ENCODE measurements around the gene IQCH.

The IQCH gene

GRCh38 chr15:67372986-67373675 is 118.5 kb downstream of the IQCH start:
- no peak for DNase-seq (ENCODE audit: low read depth, low spot score)
- H3K4me3 ChIP-seq (ENCODE audit: low read length) = no peak overlapping the region
- WGBS (ENCODE audit: insufficient coverage, insufficient read length) = no CpG with 5 or more reads among the region's 6 CpGs
- no peaks in the 10 kb centered on the region for H3K9me3 ChIP-seq (ENCODE audit: control insufficient read depth, insufficient read depth, low read length)
- H3K4me1 ChIP-seq (ENCODE audit: control insufficient read depth, insufficient read depth, low read length) = no peaks in the 10 kb centered on the region
- H3K36me3 ChIP-seq (ENCODE audit: control insufficient read depth, insufficient read depth, low read length) = no peaks in the 10 kb centered on the region
- no peak overlapping the region for H3K27ac ChIP-seq (ENCODE audit: low read length)
- no peaks in the 10 kb centered on the region for H3K27me3 ChIP-seq (ENCODE audit: control insufficient read depth, insufficient read depth, low read length)

GRCh38 chr15:67373971-67374370 is 119.4 kb downstream of the IQCH start:
- Histone ChIP-seq H3K27me3 (ENCODE audit: control insufficient read depth, insufficient read depth, low read length) (no peaks in the 10 kb centered on the region), H3K36me3 (ENCODE audit: control insufficient read depth, insufficient read depth, low read length) (no peaks in the 10 kb centered on the region), H3K4me3 (ENCODE audit: low read length) (no peak overlapping the region), H3K9me3 (ENCODE audit: control insufficient read depth, insufficient read depth, low read length) (no peaks in the 10 kb centered on the region), H3K27ac (ENCODE audit: low read length) (no peak overlapping the region), H3K4me1 (ENCODE audit: control insufficient read depth, insufficient read depth, low read length) (no peaks in the 10 kb centered on the region)
- no peak for DNase-seq (ENCODE audit: low read depth, low spot score)

GRCh38 chr15:67379530-67379929 is 124.9 kb downstream of the IQCH start:
- Histone ChIP-seq H3K36me3 (ENCODE audit: control insufficient read depth, insufficient read depth, low read length) (no peaks in the 10 kb centered on the region), H3K4me3 (ENCODE audit: low read length) (no peak overlapping the region), H3K27me3 (ENCODE audit: control insufficient read depth, insufficient read depth, low read length) (no peaks in the 10 kb centered on the region), H3K4me1 (ENCODE audit: control insufficient read depth, insufficient read depth, low read length) (no peaks in the 10 kb centered on the region), H3K27ac (ENCODE audit: low read length) (no peak overlapping the region), H3K9me3 (ENCODE audit: control insufficient read depth, insufficient read depth, low read length) (no peaks in the 10 kb centered on the region)
- no peak for DNase-seq (ENCODE audit: low read depth, low spot score)
- no CpG with 5 or more reads among the region's 3 CpGs for WGBS (ENCODE audit: insufficient coverage, insufficient read length)

GRCh38 chr15:67380921-67381320 is 126.3 kb downstream of the IQCH start:
- Histone ChIP-seq H3K9me3 (ENCODE audit: control insufficient read depth, insufficient read depth, low read length) (no peaks in the 10 kb centered on the region), H3K36me3 (ENCODE audit: control insufficient read depth, insufficient read depth, low read length) (no peaks in the 10 kb centered on the region), H3K27me3 (ENCODE audit: control insufficient read depth, insufficient read depth, low read length) (no peaks in the 10 kb centered on the region), H3K27ac (ENCODE audit: low read length) (no peak overlapping the region), H3K4me1 (ENCODE audit: control insufficient read depth, insufficient read depth, low read length) (no peaks in the 10 kb centered on the region), H3K4me3 (ENCODE audit: low read length) (no peak overlapping the region)
- no peak for DNase-seq (ENCODE audit: low read depth, low spot score)
- no CpG with 5 or more reads among the region's 1 CpG for WGBS (ENCODE audit: insufficient coverage, insufficient read length)

- WGBS (ENCODE audit: insufficient coverage, insufficient read length) = no CpG with 5 or more reads among the region's 8 CpGs
These were observed 126.9 kb downstream of the IQCH start for GRCh38 chr15:67381416-67382045.

GRCh38 chr15:67382723-67383122 is 128.1 kb downstream of the IQCH start:
- H3K27ac ChIP-seq (ENCODE audit: low read length) = no peak overlapping the region
- H3K9me3 ChIP-seq (ENCODE audit: control insufficient read depth, insufficient read depth, low read length) = no peaks in the 10 kb centered on the region
- no CpG with 5 or more reads among the region's 3 CpGs for WGBS (ENCODE audit: insufficient coverage, insufficient read length)
- H3K36me3 ChIP-seq (ENCODE audit: control insufficient read depth, insufficient read depth, low read length) = no peaks in the 10 kb centered on the region
- no peaks in the 10 kb centered on the region for H3K4me1 ChIP-seq (ENCODE audit: control insufficient read depth, insufficient read depth, low read length)
- H3K27me3 ChIP-seq (ENCODE audit: control insufficient read depth, insufficient read depth, low read length) = no peaks in the 10 kb centered on the region
- DNase-seq (ENCODE audit: low read depth, low spot score) = no peak
- H3K4me3 ChIP-seq (ENCODE audit: low read length) = no peak overlapping the region

More at GRCh38 chr15:67381416-67382045, 126.9 kb downstream of the IQCH start:
- H3K9me3 ChIP-seq (ENCODE audit: control insufficient read depth, insufficient read depth, low read length) = no peaks in the 10 kb centered on the region
- no peaks in the 10 kb centered on the region for H3K36me3 ChIP-seq (ENCODE audit: control insufficient read depth, insufficient read depth, low read length)
- no peak for DNase-seq (ENCODE audit: low read depth, low spot score)
- H3K4me3 ChIP-seq (ENCODE audit: low read length) = no peak overlapping the region
- no peaks in the 10 kb centered on the region for H3K4me1 ChIP-seq (ENCODE audit: control insufficient read depth, insufficient read depth, low read length)
- H3K27ac ChIP-seq (ENCODE audit: low read length) = no peak overlapping the region
- H3K27me3 ChIP-seq (ENCODE audit: control insufficient read depth, insufficient read depth, low read length) = no peaks in the 10 kb centered on the region

- Histone ChIP-seq H3K27me3 (ENCODE audit: control insufficient read depth, insufficient read depth, low read length) (no peaks in the 10 kb centered on the region), H3K27ac (ENCODE audit: low read length) (no peak overlapping the region), H3K36me3 (ENCODE audit: control insufficient read depth, insufficient read depth, low read length) (no peaks in the 10 kb centered on the region), H3K4me3 (ENCODE audit: low read length) (no peak overlapping the region), H3K9me3 (ENCODE audit: control insufficient read depth, insufficient read depth, low read length) (no peaks in the 10 kb centered on the region), H3K4me1 (ENCODE audit: control insufficient read depth, insufficient read depth, low read length) (no peaks in the 10 kb centered on the region)
- no peak for DNase-seq (ENCODE audit: low read depth, low spot score)
- no CpG with 5 or more reads among the region's 1 CpG for WGBS (ENCODE audit: insufficient coverage, insufficient read length)
These were observed 129.3 kb downstream of the IQCH start for GRCh38 chr15:67383899-67384298.

GRCh38 chr15:67384761-67385160 is 130.2 kb downstream of the IQCH start:
- no CpG with 5 or more reads among the region's 4 CpGs for WGBS (ENCODE audit: insufficient coverage, insufficient read length)
- H3K36me3 ChIP-seq (ENCODE audit: control insufficient read depth, insufficient read depth, low read length) = no peaks in the 10 kb centered on the region
- no peaks in the 10 kb centered on the region for H3K4me1 ChIP-seq (ENCODE audit: control insufficient read depth, insufficient read depth, low read length)
- H3K27me3 ChIP-seq (ENCODE audit: control insufficient read depth, insufficient read depth, low read length) = no peaks in the 10 kb centered on the region
- H3K9me3 ChIP-seq (ENCODE audit: control insufficient read depth, insufficient read depth, low read length) = no peaks in the 10 kb centered on the region
- no peak for DNase-seq (ENCODE audit: low read depth, low spot score)
- no peak overlapping the region for H3K4me3 ChIP-seq (ENCODE audit: low read length)
- no peak overlapping the region for H3K27ac ChIP-seq (ENCODE audit: low read length)

- Histone ChIP-seq H3K27me3 (ENCODE audit: control insufficient read depth, insufficient read depth, low read length) (no peaks in the 10 kb centered on the region), H3K9me3 (ENCODE audit: control insufficient read depth, insufficient read depth, low read length) (no peaks in the 10 kb centered on the region), H3K36me3 (ENCODE audit: control insufficient read depth, insufficient read depth, low read length) (no peaks in the 10 kb centered on the region), H3K4me3 (ENCODE audit: low read length) (no peak overlapping the region), H3K27ac (ENCODE audit: low read length) (no peak overlapping the region), H3K4me1 (ENCODE audit: control insufficient read depth, insufficient read depth, low read length) (no peaks in the 10 kb centered on the region)
- no CpG with 5 or more reads among the region's 1 CpG for WGBS (ENCODE audit: insufficient coverage, insufficient read length)
- DNase-seq (ENCODE audit: low read depth, low spot score) = no peak
These were observed 131.4 kb downstream of the IQCH start for GRCh38 chr15:67385971-67386370.

- no CpG with 5 or more reads among the region's 2 CpGs for WGBS (ENCODE audit: insufficient coverage, insufficient read length)
- no peak for DNase-seq (ENCODE audit: low read depth, low spot score)
These were observed 132.4 kb downstream of the IQCH start for GRCh38 chr15:67386947-67387346.

GRCh38 chr15:67389975-67390374 is 135.4 kb downstream of the IQCH start:
- DNase-seq (ENCODE audit: low read depth, low spot score) = no peak
- Histone ChIP-seq H3K4me3 (ENCODE audit: low read length) (no peak overlapping the region), H3K27me3 (ENCODE audit: control insufficient read depth, insufficient read depth, low read length) (no peaks in the 10 kb centered on the region), H3K27ac (ENCODE audit: low read length) (no peak overlapping the region), H3K4me1 (ENCODE audit: control insufficient read depth, insufficient read depth, low read length) (no peaks in the 10 kb centered on the region), H3K9me3 (ENCODE audit: control insufficient read depth, insufficient read depth, low read length) (no peaks in the 10 kb centered on the region), H3K36me3 (ENCODE audit: control insufficient read depth, insufficient read depth, low read length) (no peaks in the 10 kb centered on the region)
- no CpG with 5 or more reads among the region's 1 CpG for WGBS (ENCODE audit: insufficient coverage, insufficient read length)

More at GRCh38 chr15:67386947-67387346, 132.4 kb downstream of the IQCH start:
- Histone ChIP-seq H3K27ac (ENCODE audit: low read length) (no peak overlapping the region), H3K4me3 (ENCODE audit: low read length) (no peak overlapping the region), H3K4me1 (ENCODE audit: control insufficient read depth, insufficient read depth, low read length) (no peaks in the 10 kb centered on the region), H3K36me3 (ENCODE audit: control insufficient read depth, insufficient read depth, low read length) (no peaks in the 10 kb centered on the region), H3K9me3 (ENCODE audit: control insufficient read depth, insufficient read depth, low read length) (no peaks in the 10 kb centered on the region), H3K27me3 (ENCODE audit: control insufficient read depth, insufficient read depth, low read length) (no peaks in the 10 kb centered on the region)

Measured in iPS DF 6.9 (cell line).